Spleen (tissue), 11 donors: ENCODE measurements around the gene BAG5. TPM values are rescaled to one million over a fixed set of nuclear protein-coding genes. Genes with fewer than 3 reads are reported as not detected.

Experiments
- DNase-seq: peaks from one replicate; pipeline ENCODE4 v3.0.0-alpha.2; 2020
- H3K27ac ChIP-seq, 8 donors: fragments of 200-600 bp; sonication (generic) in 7 of 8; 1 replicate in 4 of 8; 2 replicates in 4 of 8; pipeline versions ENCODE4 v1.5.0 to v1.8.0; 2016 to 2021; ENCODE audit warnings: inconsistent platforms in 4 of 8, mild to moderate bottlenecking in 4 of 8, moderate library complexity in 1 of 8
- H3K27me3 ChIP-seq, 7 donors: fragments of 200-600 bp; sonication (generic) in 6 of 7; replicated peaks in 1 of 7; 1 replicate in 4 of 7; 2 replicates in 3 of 7; pipeline versions ENCODE4 v1.5.0 to v1.8.0; 2016 to 2021; ENCODE audit warnings: inconsistent platforms in 3 of 7, mild to moderate bottlenecking in 1 of 7
- H3K36me3 ChIP-seq, 6 donors: fragments of 200-600 bp; sonication (generic) in 5 of 6; 1 replicate in 4 of 6; 2 replicates in 2 of 6; pipeline versions ENCODE4 v1.5.0 to v1.8.0; 2016 to 2021; ENCODE audit warnings: inconsistent platforms in 2 of 6
- H3K4me1 ChIP-seq, 6 donors: fragments of 200-600 bp; sonication (generic) in 5 of 6; 1 replicate in 3 of 6; 2 replicates in 3 of 6; pipeline versions ENCODE4 v1.5.0 to v1.8.0; 2016 to 2021; ENCODE audit warnings: inconsistent platforms in 3 of 6
- H3K4me3 ChIP-seq, 8 donors: fragments of 200-600 bp; sonication (generic) in 7 of 8; 1 replicate in 4 of 8; 2 replicates in 4 of 8; pipeline versions ENCODE4 v1.5.0 to v1.8.0; 2016 to 2021; ENCODE audit warnings: inconsistent platforms in 4 of 8, mild to moderate bottlenecking in 4 of 8, moderate library complexity in 2 of 8
- H3K9me3 ChIP-seq, 8 donors: fragments of 200-600 bp; sonication (generic) in 7 of 8; 1 replicate in 4 of 8; 2 replicates in 4 of 8; pipeline versions ENCODE4 v1.5.0 to v1.8.0; 2016 to 2021; ENCODE audit warnings: inconsistent platforms in 4 of 8
- POLR2A ChIP-seq, 3 donors: fragments of 450-650 bp; IDR thresholded peaks; one replicate each; pipeline ENCODE4 v1.5.1; 2017; ENCODE audit warnings: antibody characterized with exemption in 3 of 3, mild to moderate bottlenecking in 1 of 3
- POLR2AphosphoS5 ChIP-seq, 3 donors: sonication (generic); formaldehyde crosslinking; IDR thresholded peaks; one replicate each; pipeline ENCODE4 v1.5.1; 2017; ENCODE audit warnings: antibody characterized with exemption in 3 of 3
- WGBS, 5 donors: extraction: QIAGEN DNeasy Blood & Tissue Kit in 3 of 5; methylation state at CpG; one replicate each; pipeline versions ENCODE4 v1.1.5 to v1.1.7; 2013 to 2018; 5-methylcytosine and 5-hydroxymethylcytosine counted together
- intact Hi-C: fragments of 100-400 bp; cut with DNase I; formaldehyde crosslinking; loops from one replicate; pipeline ENCODE4 v1.15.0; 2023; ENCODE audit warnings: low total_unique reads
- polyA plus RNA-seq, 3 donors: library from polyadenylated mRNA; stranded (reverse); fragments of 200-250 nt; gene quantifications; one replicate each; pipeline ENCODE4 v1.2.1, GENCODE V29; 2013
- total RNA-seq, 7 donors: library from RNA; depleted of rRNA in 3 of 7; stranded (reverse); fragments of >200 nt in 3 of 7; fragmentation: NEBNext Ultra II Directional in 4 of 7; extraction: Animal tissue kit (Norgen Biotek cat#: 25700) in 4 of 7; gene quantifications; one replicate each; pipeline versions ENCODE4 v1.1.0 to v1.2.1, GENCODE V29; 2016 to 2021
- TF ChIP-seq, protein P1 (sequence below), 11 experiments: fragments of 200-600 bp in 7 of 11; fragments of 450-650 bp in 4 of 11; sonication (generic) in 4 of 11; IDR thresholded peaks in 8 of 11; conservative IDR thresholded peaks in 3 of 11; 1 replicate in 7 of 11; 2 replicates in 4 of 11; pipeline versions ENCODE4 v1.4.0 to v1.8.0; 2016 to 2021; ENCODE audit warnings: antibody characterized with exemption in 11 of 11, inconsistent platforms in 4 of 11, mild to moderate bottlenecking in 1 of 11
- donor health status: healthy with polysubstance abuse.
- donor health status: DM: no; HTN: no; CAD: no; lungs with moderate emphysema.
- donor health status: DM: no; HTN: no; CAD: no.
- donor health status: Bipolar disorder and iron deficiency.
- donor health status: healthy.
- donor health status: DM: no; HTN: no; CAD: no.
- donor health status: DM: yes; HTN: yes; CAD: no.

The BAG5 gene
- total and polyA plus RNA-seq, 10 donors = 9.3 to 42.5 (median 29.9) TPM

DNA sequence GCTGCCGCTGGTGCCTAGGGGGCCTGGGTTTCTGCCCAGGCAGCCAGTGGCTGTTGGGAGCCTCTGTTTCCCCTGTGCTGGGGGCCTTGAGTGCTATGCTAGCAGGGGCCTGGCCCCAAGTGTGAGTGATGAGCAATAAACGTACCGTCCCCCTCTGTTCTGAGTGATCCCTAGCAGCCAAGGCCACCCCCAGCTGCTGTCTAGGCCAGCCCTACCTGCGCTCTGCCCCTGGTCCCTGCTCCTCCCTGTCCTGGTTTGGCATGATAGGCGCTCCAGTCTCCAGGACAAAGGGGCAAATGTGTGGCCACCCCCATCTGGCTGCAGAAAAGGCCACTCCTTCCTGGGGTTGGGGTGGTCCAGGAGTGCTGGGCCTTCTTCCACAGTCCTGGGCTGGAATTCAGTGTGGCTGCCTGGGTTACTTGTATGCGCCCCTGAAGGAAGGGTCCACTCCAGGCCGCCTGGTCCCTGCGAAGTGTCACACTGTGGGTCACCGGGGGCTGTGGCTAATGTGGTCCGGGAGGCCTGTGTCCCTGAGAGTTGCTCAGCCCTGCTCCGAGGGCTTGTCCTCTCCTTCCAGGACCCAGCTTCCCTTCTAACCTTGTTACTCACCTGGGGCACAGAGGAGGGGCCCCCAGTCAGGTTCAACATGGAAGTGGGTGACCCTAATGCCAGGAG lies 26.4 kb downstream of the BAG5 start:
- Histone ChIP-seq H3K27ac (no peak overlapping the region), H3K4me3 (no peak overlapping the region), H3K9me3 (no peaks in the 10 kb centered on the region), H3K4me1 (peaks cover 0 to 35% (median 16%) of the 10 kb centered on the region in 6 donors), H3K36me3 (peaks cover 0 to 60% (median 25%) of the 10 kb centered on the region in 6 donors), H3K27me3 (peaks cover 0 to 31% (median 0%) of the 10 kb centered on the region in 7 donors)
- TF ChIP-seq, protein P1, sequence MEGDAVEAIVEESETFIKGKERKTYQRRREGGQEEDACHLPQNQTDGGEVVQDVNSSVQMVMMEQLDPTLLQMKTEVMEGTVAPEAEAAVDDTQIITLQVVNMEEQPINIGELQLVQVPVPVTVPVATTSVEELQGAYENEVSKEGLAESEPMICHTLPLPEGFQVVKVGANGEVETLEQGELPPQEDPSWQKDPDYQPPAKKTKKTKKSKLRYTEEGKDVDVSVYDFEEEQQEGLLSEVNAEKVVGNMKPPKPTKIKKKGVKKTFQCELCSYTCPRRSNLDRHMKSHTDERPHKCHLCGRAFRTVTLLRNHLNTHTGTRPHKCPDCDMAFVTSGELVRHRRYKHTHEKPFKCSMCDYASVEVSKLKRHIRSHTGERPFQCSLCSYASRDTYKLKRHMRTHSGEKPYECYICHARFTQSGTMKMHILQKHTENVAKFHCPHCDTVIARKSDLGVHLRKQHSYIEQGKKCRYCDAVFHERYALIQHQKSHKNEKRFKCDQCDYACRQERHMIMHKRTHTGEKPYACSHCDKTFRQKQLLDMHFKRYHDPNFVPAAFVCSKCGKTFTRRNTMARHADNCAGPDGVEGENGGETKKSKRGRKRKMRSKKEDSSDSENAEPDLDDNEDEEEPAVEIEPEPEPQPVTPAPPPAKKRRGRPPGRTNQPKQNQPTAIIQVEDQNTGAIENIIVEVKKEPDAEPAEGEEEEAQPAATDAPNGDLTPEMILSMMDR (IDR thresholded peaks at IDR 0.05 in 8 of 11, conservative IDR thresholded peaks at IDR 0.05 in 3 of 11) = no peak
- TF ChIP-seq POLR2AphosphoS5 (IDR thresholded peaks at IDR 0.05) (no peak), POLR2A (IDR thresholded peaks at IDR 0.05) (no peak)
- WGBS, 5 donors = 84 to 94% (median 90%) methylated on average over 7 to 11 of the region's 11 CpGs
- no peak for DNase-seq
- intact Hi-C loops = no loop called here

DNA sequence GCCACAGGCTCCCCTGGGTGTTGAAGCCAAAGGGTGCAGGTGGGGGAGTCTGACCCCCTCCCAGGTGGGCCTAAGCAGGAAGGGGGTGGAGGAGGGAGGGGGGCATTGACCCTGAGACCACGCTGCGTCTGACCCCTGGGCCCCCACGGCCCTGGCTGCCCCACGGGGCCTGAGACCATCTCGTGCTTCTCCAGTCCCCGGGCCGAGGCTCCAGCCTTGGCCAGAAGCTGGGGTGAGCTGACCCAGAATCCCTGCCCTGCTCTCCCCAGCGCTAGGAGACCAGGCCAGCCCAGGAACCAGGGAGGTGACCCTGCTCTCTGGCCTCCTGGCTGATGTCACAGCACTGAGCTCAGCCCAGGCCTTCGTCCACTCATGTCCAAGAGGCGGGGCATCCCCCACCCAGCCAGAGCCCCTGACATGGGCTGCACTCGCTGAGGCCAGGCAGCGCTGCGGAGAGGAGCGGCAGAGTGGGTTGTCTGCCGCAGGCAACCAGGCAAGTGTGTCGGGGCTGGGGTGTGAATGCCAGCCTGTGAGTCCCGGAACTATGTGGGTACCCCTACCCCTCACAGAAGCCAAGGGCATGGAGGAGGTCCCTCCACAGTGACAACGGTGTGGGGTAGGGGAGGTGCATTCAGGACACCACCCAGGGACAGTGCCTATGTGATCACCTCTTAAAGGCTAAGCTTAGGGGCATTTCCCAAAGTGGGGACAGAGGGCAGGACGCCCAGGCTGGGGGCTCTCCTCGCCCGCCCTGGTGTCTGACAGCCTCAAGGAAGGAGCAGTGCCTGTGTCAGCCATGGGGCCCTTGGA lies 27.2 kb downstream of the BAG5 start:
- TF ChIP-seq, protein P1 (IDR thresholded peaks at IDR 0.05 in 8 of 11, conservative IDR thresholded peaks at IDR 0.05 in 3 of 11) = no peak
- TF ChIP-seq POLR2A (IDR thresholded peaks at IDR 0.05) (no peak), POLR2AphosphoS5 (IDR thresholded peaks at IDR 0.05) (no peak)
- peaks cover 0 to 68% (median 25%) of the 10 kb centered on the region in 6 donors for H3K36me3 ChIP-seq
- DNase-seq = no peak
- peaks cover 3 to 38% (median 22%) of the 10 kb centered on the region in 6 donors for H3K4me1 ChIP-seq
- no peak overlapping the region for H3K27ac ChIP-seq
- intact Hi-C loops = no loop called here
- 85 to 97% (median 90%) methylated on average over 3 to 21 of the region's 21 CpGs for WGBS, 5 donors
- peaks cover 0 to 24% (median 0%) of the 10 kb centered on the region in 7 donors for H3K27me3 ChIP-seq
- H3K9me3 ChIP-seq = no peaks in the 10 kb centered on the region
- no peak overlapping the region for H3K4me3 ChIP-seq

DNA sequence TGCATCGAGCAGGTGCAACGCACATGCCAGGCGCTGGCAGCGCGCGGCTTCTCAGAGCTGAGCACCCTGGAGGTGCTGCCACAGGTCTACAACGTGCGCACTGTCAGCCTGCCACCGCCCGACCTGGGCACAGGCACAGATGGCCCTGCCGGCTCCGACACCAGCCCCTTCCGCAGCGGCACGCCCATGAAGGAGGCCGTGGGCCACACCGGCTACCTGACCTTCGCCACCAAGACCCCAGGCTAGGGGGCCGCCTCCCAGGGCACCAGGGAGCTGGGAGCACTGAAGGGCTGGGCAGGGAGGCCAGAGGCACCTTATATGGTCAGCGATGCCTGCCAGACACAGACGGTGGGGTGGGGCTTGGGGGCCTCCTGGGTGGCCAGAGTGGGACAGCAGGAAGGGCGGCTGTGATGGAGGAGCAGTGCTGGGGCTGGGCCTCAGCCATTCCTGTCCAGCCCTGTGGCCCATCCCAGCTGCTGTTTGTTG lies 27.8 kb downstream of the BAG5 start:
- TF ChIP-seq, protein P1 (IDR thresholded peaks at IDR 0.05 in 8 of 11, conservative IDR thresholded peaks at IDR 0.05 in 3 of 11) = no peak
- TF ChIP-seq POLR2A (IDR thresholded peaks at IDR 0.05) = no peak
- TF ChIP-seq POLR2AphosphoS5 (IDR thresholded peaks at IDR 0.05) = no peak
- WGBS, 5 donors = 83 to 94% (median 89%) methylated on average over 13 to 22 of the region's 22 CpGs
- Histone ChIP-seq H3K27ac (peak overlapping the region in 1 of 8 donors; percentile 25), H3K9me3 (no peaks in the 10 kb centered on the region), H3K4me1 (peaks cover 9 to 42% (median 28%) of the 10 kb centered on the region in 6 donors), H3K27me3 (peaks cover 0 to 17% (median 0%) of the 10 kb centered on the region in 7 donors), H3K4me3 (no peak overlapping the region), H3K36me3 (peaks cover 0 to 69% (median 25%) of the 10 kb centered on the region in 6 donors)
- DNase-seq = no peak
- intact Hi-C loops = no loop called here
